8988T (cell line): ENCODE results near the gene ETHE1.
"Not testable (repeated sequence)": the region's sequence is repeated elsewhere in the genome, so short reads cannot be mapped to it uniquely, and the experiment has no call there.

Experiments
- DNase-seq: peaks from one replicate; pipeline ENCODE4 v3.0.0; 2011

The ETHE1 gene

DNA sequence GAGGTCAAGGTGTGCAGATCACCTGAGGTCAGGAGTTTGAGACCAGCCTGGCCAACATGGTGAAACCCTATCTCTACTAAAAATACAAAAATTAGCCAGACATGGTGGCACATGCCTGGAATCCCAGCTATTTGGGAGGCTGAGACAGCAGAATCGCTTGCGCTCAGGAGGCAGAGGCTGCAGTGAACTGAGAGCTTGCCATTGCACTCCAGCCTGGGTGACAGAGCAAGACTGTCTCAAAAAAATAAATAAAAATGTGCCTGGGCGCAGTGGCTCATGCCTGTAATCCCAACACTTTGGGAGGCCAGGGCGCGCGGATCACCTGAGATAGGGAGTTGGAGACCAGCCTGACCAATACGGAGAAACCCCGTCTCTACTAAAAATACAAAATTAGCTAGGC lies 3.3 kb downstream of the ETHE1 start:
- DNase-seq = not testable (repeated sequence)

DNA sequence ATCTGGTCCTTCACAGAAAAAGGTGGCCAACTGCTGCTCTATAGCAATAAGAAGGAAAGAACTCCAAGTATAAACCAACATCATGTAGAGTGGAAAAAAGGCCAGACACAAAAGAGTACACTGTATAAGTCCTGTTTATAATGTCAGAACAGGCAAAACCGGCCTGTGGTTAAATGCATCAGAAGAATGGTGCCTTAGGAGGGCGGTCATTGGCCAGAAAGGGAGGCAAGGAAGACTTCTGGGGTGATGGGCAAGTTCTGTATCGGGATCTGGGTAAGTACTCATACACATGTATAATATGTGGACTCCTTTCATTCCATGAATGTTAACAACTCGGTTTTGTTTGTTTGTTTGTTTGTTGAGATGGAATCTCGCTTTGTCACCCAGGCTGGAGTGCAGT lies 4.1 kb downstream of the ETHE1 start:
- no peak for DNase-seq

DNA sequence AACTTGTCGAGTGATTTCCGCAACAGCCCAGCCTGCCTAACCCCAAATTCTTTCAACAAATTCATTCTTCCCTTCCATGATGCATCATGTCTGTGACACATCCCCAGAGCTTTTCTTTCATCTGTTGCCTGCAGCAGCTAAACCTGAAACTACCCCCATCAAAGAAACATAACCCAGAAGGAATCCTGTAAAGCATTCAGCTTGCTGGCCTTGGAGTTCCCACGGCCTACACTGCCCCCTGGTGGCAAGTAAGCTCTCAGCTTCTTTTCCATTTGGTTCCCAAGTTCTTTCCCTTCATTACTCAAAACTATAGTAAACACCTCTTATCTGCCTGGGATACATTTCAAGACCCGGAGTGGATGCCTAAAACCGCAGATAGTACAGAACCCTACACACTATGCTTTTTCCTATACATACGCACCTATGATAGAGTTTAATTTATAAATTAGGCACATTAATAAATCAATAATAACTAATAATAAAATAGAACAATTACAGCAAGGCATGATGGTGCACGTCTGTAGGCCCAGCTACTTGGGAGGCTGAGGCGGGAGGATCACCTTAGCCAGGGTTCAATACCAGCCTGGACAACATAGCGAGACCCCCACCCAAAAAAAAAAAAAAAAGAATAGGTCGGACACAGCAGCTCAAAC lies 7.4 kb downstream of the ETHE1 start:
- no peak for DNase-seq

DNA sequence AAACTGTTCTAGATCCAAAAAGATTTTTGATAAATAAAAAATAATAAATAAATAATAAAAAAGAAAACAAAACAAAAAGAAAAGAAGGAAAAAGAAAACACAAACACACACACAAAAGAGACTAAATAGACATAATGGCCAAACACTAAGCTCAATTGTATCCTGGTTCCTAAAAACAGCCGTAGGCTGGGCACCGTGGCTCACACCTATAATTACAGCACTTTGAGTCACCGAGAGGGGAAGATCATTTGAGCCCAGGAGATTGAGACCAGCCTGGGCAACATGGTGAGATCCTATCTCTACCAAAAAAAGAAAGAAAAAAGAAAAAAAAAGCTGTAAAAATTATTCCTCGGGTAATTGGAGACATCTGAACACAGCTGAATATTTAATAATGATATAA lies 8.9 kb downstream of the ETHE1 start:
- DNase-seq = no peak

DNA sequence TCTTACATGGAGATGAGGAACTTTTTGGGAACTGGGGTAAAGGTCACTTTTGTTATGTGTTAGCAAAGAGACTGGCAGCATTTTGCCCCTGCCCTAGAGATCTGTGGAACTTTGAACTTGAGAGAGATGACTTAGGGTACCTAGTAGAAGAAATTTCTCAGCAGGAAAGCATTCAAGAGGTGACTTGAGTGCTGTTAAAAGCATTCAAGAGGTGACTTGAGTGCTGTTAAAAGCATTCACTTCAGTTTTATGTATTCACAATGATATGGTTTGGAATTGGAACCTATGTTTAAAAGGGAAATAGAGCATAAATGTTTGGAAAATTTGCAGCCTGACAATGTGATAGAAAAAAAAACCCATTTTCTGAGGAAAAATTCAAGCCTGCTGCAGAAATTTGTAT lies 14.6 kb downstream of the ETHE1 start:
- DNase-seq = not testable (repeated sequence)

DNA sequence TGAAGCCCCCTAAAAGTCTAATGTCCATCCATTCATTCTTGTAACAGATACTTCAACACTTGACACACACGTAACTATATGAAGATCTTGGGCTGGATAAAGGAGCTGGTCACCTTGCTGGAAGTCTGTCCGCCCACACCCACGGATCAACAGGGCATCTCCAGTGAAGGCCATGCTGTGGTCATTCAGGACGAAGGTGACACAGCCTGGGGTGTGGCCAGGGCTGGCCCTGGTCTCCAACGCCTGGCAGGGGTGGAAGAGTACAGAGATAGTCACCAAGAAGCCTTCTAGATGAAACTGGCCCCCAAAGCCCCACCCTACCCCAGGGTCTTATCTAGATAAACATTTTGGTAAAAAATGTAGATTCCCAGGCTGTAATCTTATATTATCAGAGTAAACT lies 15.7 kb downstream of the ETHE1 start:
- no peak for DNase-seq

DNA sequence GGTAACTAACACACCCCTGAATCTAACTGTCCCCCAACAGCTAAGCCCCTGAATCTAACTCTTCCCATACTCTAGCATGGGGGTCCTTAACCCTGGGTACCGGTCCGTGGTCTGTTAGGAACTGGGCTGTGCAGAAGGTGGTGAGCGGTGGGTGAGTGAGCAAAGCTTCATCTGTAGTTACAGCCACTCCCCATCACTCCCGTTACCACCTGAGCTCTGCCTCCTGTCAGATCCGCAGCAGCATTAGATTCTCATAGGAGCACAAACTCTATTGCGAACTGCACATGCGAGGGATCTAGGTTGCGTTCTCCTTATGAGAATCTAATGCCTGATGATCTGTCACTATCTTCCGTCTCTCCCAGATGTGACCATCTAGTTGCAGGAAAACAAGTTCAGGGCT lies 16.3 kb downstream of the ETHE1 start:
- no peak for DNase-seq

DNA sequence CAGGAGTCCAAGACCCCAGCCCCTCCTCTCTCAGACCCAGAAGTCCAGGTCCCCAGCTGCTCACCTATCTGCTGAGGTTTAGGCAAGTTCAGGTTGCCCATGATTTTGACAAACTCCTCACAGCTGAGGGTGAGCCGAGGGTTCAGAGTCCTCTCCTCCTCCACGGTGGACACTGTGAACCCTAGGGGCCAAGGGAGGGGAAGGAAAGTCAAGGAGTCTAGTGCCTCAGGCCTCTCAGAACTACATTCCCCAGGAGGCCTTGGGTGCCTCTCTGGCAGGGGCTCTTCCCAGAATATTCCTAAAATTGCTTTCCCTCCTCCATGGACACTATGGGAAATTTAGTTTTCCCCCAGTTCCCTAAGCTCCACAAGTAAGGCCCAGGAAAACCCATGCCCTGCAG lies 19.1 kb downstream of the ETHE1 start:
- DNase-seq = no peak

DNA sequence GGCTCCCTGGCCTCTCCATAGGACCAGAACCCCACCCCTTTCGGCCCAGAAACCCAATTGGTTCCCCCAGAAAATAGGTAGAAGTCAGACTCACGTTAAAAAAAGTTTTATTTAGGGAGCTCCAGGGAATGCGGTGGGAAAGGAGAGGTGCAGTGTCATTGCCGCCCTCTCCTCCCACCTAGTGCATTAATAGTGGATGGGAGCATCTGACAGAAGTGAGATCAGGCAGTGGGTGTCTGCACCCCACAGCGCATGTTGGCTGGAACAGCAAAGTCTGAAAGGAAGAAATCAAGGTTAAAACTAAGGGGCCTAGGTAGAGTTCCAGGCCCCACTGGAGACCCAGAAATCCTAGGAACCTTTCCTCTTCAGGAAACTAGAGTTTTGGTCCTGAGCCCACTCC lies 20.4 kb downstream of the ETHE1 start:
- DNase-seq = no peak

DNA sequence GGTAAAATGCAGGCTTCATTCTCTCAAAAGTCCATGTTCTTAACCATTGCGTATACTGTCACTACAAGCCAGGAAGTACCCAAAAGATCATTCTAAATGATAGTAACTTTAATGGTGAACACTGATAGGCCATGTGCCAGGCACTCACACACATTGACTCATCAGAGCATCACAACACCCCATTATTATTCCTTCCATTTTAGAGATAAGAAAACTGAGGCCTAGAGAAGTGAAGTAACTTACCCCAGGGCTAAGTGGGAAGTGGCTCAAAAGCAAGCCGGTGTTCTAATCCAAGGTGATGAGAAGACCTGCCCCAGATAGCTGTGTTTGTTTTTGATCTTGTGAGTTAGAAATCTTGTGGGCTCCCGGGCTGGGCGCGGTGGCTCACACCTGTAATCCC lies 21.1 kb downstream of the ETHE1 start:
- DNase-seq = no peak

DNA sequence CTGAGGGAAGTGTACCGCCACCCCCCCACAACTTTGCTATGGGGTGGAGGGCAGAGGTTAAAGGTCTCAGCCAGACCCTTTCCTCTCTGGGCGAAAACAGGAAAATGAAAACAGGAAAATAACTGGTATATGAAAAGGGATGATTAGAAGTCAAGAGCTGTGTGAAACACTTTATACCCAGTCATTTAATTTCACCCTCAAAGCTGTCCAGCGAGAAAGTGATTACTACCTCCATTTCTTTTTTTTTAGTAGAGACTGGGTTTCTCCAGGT lies 21.9 kb downstream of the ETHE1 start:
- no peak for DNase-seq

DNA sequence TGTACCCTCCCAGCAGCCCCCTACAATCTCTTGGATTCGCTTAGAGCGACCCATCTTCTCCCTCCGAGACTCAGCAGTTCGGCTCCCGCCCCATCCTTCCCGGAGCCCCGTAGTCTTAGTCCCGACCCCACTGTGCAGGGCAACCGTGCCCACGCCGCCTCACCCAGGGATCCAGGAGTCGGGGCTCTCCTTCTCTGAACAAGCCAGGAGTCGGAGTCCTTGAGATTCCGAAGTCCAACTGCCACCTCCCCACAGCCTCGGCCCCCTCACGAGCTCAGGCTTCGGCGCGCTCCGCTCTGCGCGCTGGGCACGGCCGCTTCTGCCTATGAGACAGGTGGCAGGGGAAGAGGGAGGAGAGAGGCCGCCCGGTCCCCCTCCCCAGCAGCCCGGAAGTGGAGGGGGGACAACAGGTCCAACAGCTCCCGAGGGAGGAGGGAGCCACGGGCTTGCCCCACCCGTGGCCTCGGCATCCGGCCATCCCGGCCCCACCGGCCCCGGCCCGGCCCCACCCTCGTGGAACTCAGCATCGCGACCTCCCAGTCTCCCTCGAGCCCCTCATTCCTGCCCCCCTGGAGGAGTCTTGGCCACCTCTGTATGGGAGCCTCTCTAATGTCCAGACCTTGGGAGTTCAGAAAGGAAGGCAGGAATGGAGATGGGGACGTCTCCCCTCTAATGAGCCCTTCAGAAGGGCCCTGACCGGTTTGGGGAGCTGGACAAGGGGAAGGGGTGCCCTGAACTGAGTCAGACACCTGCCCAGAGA lies 22.4 kb downstream of the ETHE1 start, which contains the start of gene PHLDB3:
PHLDB3 (minus strand) TSS at position 321 of the 760 bp plus-strand sequence. CDS start 628 bp downstream, outside the sequence.
- DNase-seq = no peak

DNA sequence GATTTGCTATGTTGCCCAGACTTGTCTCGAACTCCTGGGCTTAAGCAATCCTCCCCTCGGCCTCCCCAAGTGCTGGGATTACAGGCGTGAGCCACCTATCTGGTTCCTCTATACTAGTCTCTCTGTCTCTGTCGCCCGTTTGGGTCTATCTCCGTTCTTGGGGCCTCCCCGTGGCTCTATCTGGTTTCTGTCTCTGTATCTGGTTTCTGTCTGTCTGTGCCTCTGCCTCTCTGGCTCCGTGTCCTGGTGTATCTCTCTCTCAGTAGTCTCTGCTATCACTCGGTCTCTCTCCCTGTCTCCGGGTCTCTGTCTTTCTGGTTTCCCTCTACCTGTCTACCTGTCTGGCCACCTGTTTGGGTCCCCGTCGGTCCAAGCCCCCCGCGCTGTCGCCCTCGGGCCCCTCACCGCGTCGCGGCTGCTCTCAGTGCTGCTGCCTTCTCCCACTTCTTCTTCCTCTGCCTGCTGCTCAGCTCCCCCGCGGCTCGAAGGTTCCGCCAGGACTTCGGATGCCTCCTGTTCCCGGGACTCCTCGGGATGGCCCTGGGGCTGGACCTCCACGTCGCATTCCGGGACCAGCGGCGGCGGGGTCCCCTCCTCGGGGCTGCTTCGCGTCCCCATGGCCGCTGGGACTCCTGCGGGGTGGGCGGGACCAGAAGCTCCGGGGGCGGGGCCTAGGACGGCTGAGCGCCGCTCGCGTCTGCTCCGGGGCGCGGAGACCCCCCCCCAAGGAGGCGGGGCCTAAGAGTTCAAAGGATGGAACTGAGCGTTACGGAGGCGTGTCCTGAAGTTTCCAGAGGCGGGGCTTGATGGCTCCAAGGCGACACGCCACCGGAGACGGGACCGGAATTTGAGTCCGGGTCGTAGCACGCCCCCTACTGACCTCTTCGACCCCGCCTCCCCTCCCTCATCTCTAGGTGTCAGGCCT lies 23.2 kb downstream of the ETHE1 start:
- DNase-seq = peak; percentile 77

DNA sequence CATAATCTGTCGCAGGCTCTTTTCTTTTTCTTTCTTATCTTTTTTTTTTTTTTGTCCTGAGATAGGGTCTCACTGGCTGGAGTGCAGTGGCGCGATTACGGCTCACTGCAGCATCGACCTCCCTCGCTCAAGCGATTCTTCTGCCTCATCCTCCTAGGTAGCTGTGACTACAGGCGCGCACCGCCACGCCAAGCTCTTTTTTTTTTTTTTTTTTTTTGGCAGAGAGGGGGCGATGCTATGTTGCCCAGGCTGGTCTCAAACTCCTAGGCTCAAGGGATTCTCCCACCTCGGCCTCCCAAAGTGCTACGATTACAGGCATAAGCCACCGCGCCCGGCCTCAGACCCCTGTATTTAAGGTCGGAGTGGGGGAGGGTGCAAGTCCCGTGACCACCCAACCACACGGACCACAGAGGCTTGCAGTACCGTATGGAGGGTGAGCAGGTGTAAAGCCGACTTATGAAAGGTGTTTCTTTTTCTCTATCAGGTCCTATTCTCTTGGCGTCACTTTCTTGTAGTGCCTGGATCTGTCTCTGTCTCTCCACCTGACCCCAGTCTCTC lies 24.5 kb downstream of the ETHE1 start:
- no peak for DNase-seq

DNA sequence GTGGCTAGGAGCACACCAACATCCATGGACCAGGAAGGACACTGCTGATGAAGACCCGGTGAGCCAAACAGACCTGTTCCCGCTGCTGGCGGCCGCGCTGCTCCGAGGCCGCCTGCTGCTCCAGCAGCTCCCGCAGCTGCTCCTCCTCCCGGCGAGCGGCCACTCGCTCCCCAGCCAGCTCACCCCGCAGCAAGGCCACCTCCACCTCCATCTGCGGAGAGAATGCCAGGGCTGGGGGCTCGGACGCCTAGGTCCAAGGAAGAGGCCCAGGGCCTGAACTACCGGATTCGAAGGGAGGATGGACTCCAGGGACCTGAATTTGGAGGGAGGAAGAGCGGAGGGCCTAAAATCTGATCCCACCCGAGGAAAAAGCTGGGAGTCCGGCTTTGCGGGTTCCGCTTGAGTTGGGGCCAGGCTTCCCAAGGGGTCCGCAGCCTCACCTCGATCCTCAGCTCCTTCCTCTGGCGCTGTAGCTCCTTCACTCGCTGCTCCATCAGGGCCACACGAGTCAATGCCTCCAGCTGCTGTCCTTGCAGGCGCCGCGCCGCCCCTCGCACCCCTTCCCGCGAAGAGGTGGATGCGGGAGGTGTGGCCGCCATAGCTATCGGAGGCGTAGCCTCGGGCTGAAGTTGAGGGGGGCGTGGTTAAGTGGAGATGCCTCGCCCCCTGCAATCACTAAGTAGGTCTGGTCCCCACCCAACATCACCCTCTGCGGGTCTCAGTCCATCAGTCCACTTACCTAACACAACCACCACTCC lies 25.2 kb downstream of the ETHE1 start:
- DNase-seq = no peak

DNA sequence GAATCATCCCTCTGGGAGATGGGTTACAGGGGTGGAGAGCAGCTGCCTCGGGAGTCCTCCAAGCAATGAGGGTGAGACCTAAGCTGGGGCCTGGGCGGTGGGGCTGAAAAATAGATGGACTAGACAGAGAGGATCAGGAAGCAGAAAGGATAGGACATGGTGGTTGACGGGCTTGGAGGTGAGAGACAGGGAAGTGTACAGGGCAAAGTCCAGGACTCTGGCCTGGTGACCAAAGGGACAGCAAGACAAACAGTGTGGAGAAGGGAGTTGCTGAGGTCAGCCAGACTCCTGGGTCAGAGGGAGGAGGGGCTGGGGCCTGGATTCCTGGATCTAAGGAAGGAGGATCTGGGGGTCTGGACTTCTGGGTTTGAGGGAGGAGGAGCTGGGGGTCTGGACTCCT lies 28.0 kb downstream of the ETHE1 start:
- no peak for DNase-seq

DNA sequence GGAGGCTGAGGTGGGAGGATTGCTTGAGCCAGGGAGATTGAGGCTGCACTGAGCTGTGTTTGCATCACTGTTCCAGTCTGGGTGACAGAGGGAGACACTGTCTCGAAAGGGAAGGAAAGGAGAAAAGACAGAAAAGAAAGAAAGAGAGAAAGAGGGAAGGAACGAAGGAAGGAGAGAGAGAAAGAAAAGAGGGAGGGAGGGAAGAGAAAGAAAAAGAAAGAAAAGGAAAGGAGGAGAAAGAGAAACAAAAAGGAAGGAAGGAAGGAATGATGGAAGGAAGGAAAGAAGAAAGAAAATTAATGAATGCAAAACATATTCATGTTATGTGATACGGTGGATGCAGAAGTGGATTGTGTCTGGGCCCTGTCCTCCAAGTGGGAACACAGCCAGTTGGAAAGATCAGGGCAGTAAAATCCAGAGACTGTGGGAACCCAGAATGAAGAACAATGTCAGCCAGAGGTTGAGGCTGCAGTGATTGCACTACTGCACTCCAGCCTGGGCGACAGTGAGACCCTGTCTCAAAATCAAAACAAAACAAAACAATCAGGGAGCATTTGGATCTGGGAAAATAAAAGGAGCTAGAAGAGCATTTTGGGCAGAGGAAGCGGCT lies 28.7 kb downstream of the ETHE1 start:
- no peak for DNase-seq

DNA sequence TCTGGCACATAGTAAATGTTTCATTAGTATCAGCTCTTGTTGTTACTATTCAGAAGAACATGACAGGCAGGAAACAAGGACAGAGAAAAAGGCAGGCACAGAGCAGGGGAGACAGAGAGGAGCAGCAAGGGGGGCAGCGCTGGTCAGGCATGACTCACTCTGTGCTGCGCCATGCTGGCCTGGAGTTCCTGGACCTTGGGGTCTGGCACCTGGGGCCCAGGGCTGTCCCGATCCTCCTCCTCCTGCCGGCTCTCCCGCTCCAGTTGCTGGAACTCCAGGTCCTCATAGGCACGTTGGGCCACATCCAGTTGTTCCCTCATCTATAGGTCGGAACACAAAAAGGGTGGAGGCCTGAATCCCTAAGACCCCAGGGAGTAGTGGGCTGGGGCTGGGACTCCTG lies 30.0 kb downstream of the ETHE1 start:
- DNase-seq = no peak

DNA sequence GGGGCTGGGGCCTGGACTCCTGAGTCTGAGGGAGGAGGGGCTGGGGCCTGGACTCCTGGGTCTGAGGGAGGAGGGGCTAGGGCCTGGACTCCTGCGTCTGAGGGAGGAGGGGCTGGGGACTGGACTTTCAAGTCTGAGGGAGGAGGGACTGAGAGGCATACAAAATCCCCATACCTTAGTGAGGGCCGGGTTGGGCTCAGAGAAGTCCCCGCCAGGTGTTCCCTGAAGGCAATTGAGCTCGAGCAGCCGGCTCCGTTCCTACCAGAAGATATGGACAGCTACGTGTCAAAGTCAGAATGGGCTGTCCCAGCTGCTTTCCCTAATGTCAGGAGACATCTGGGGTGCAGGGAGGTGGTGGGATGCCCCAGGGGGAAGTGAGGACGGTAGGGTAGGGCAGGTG lies 31.9 kb downstream of the ETHE1 start:
- DNase-seq = no peak

DNA sequence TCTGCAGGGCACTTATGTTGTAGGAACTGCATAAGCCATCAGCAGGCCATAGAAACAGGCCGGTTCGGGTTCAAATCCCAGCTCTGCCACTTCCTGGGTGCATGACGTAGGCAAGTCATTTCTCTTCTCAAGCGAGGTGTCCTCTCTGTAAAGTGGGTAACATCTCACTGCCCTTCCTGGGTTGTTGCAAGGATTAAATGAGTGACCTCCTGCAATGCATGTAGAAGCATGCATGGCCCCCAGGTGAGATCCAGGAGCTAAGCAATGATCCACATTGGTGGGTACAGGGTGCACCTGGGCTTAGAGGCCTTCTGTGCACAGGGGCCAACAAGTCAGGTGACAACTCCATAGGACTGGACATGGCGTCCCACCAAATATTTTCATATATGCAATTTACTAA lies 36.2 kb downstream of the ETHE1 start:
- no peak for DNase-seq

DNA sequence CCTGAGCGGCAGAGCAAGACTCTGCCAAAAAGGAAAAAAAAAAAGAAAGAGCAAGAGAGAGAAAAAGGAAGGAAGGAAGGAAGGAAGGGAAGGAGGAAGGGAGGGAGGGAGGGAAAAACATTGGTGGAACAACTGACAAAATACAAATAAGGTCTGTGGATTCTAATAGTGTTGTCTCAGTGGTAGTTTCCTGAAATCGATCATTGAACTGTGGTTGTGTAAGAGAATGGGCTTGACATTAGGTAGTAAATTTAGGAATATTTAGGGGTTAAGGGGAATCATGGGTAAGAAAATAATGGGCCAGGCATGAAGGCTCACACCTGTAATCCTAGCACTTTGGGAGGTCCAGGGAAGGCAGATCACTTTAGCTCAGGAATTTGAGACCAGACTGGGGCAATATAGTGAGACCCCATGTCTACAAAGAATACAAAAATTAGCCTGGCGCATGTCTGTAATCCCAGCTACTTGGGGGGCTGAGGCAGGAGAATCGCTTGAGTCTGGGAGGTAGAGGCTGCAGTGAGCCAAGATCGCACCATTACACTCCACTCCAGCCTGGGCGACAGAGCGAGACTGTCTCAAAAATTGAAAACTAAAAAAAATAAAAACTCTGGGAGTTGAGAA lies 36.9 kb downstream of the ETHE1 start:
- DNase-seq = no peak

DNA sequence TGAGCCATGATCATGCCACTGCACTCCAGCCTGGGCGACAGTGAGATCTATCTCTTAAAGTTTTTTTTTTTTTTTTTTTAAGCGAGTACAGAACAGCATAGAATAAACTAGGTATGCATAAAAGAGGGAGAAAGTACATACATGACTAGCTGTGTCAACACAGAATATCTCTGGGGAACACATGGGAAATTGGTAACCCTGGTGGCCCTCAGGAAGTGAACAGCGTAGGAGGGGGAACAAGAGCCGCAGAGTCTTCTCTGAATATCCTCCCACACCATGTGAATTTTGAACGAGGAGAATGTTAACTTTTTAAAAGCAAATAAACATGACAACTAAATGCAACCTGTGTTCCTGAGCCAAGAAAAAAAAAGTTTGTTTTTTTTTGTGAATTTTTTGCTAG lies 37.7 kb downstream of the ETHE1 start:
- no peak for DNase-seq
